Testis (tissue), 3 donors: ENCODE measurements around the gene SEZ6L. TPM values are rescaled to one million over a fixed set of nuclear protein-coding genes. Genes with fewer than 3 reads are reported as not detected.

Source experiments
- DNase-seq: peaks from one replicate; pipeline ENCODE4 v3.0.0-alpha.2; 2019
- H3K27ac ChIP-seq, 2 donors: fragments of 200-600 bp; sonication (generic); one replicate each; pipeline ENCODE4 v1.5.1; 2019
- H3K27me3 ChIP-seq: fragments of 200-600 bp; sonication (generic); one replicate; pipeline ENCODE4 v1.5.1; 2019
- H3K36me3 ChIP-seq: fragments of 200-600 bp; sonication (generic); one replicate; pipeline ENCODE4 v1.5.1; 2017; ENCODE audit warnings: low read depth; ENCODE audit errors: missing control alignments
- H3K4me1 ChIP-seq: fragments of 200-600 bp; sonication (generic); one replicate; pipeline ENCODE4 v1.5.1; 2019
- H3K4me3 ChIP-seq, 2 donors: fragments of 200-600 bp; sonication (generic); one replicate each; pipeline ENCODE4 v1.5.1; 2017 to 2019
- H3K9me3 ChIP-seq: fragments of 200-600 bp; sonication (generic); one replicate; pipeline ENCODE4 v1.5.1; 2017
- CTCF ChIP-seq, 3 experiments: fragments of 450-650 bp in 2 of 3; fragments of 200-600 bp in 1 of 3; sonication (generic) in 1 of 3; IDR thresholded peaks; one replicate each; pipeline ENCODE4 v1.5.1; 2016 to 2019; ENCODE audit warnings: antibody characterized with exemption in 3 of 3, mild to moderate bottlenecking in 2 of 3, moderate library complexity in 1 of 3
- POLR2A ChIP-seq: fragments of 450-650 bp; IDR thresholded peaks from one replicate; pipeline ENCODE4 v1.6.1; 2017; ENCODE audit warnings: antibody characterized with exemption, mild to moderate bottlenecking, moderate library complexity
- WGBS, 2 donors: methylation state at CpG; one replicate each; pipeline ENCODE4 v1.1.5; 2018; 5-methylcytosine and 5-hydroxymethylcytosine counted together
- intact Hi-C: fragments of 100-400 bp; cut with DNase I; formaldehyde crosslinking; loops from one replicate; pipeline ENCODE4 v1.15.1; 2023; ENCODE audit warnings: low total_unique reads
- polyA plus RNA-seq: library from polyadenylated mRNA; stranded (reverse); fragments of 350-450 nt; fragmentation: Illumina TruSeq; extraction: RNeasy Lipid Tissue Mini Kit (QIAGEN cat#74804); gene quantifications from one replicate; pipeline ENCODE4 v1.2.3, GENCODE V29; 2014; ENCODE audit warnings: low read depth, low replicate concordance; ENCODE audit not compliant: insufficient read depth
- total RNA-seq, 2 donors: library from RNA; depleted of rRNA; stranded (reverse); fragments of >200 nt; gene quantifications; one replicate each; pipeline ENCODE4 v1.2.3, GENCODE V29; 2016

The SEZ6L gene
- total and polyA plus RNA-seq, 3 donors from 2014 or later: 0.69 to 1.4 (median 0.71) TPM

DNA sequence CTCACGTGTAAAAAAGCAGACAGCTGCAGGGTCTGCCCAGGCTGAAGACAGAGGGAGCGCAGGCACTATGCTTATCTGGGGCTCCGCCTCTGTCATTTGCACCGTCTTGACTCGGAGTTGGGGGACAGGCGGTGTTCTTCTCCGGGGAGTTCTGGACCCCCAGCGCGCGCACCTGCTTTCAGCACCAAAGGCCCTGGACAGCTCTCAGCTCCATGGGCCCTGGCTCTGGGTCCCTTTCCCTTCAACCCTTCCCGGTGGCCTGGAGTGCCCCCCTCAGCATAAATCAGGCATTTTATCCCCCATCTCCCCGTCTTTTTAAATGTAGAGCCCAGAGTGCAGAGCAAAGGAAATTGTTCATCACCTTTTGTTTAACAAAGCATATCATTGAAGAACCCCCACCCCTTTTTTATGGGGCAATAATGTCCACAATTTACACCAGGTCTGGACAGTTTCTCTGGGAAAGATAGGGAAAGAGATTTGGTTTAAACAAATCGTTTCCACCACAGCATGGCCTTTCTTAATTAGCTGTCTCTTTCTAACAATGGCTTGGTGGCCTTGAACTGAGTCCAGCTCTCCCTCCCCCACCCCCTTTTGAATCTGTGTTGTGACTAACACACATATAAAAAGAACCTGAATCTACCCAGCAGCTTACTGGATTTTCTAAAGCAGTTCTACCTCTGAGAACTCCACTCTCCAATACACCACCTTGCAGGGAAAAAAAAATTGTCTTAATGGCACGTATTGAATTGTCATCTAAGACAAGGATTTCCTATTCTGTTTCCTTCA is 1.7 kb downstream of the SEZ6L start:
- intact Hi-C loops: no loop called here
- peak; percentile 24 for DNase-seq
- Histone ChIP-seq H3K4me3 (no peak overlapping the region), H3K4me1 (peaks cover 10% of the 10 kb centered on the region), H3K36me3 (no peaks in the 10 kb centered on the region), H3K27me3 (no peaks in the 10 kb centered on the region), H3K27ac (no peak overlapping the region), H3K9me3 (no peaks in the 10 kb centered on the region)
- TF ChIP-seq CTCF (IDR thresholded peaks at IDR 0.05) (no peak), POLR2A (no peak)
- 8% methylated on average over 12 to 14 of the region's 14 CpGs for whole genome bisulfite sequencing, 2 donors

GRCh38 chr22:26172389-26172990 is 3.2 kb downstream of the SEZ6L start:
- H3K9me3 ChIP-seq: no peaks in the 10 kb centered on the region
- H3K27me3 ChIP-seq: no peaks in the 10 kb centered on the region
- no peaks in the 10 kb centered on the region for H3K36me3 ChIP-seq
- H3K4me3 ChIP-seq: no peak overlapping the region
- peak in 2 of 3 experiments; percentile 13 to 56 for TF ChIP-seq CTCF (IDR thresholded peaks at IDR 0.05)
- no peak for TF ChIP-seq POLR2A
- peak; percentile 52 for DNase-seq
- peaks cover 10% of the 10 kb centered on the region for H3K4me1 ChIP-seq
- WGBS, 2 donors: 41 to 43% methylated on average over 5 of the region's 5 CpGs
- no peak overlapping the region for H3K27ac ChIP-seq
- intact Hi-C loops: no loop called here

DNA sequence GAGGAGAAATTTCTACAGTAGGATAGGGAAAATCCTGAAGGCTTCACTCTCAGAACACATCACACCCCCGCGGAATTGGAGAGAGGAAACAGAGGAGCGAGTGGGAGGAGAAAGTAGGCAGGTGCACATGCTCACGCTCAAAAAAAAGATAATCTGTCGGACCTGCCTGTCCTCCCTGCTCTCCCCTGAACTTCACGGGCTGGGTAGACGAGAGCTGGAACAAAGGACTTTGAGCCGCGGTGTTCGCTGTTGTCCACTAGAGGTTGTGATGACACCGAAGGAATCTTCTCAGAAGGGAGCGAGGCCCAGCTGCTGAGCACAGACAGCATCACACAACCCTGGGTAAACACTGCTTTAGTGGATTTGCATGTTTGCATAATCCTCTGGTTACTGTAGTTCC is 5.0 kb downstream of the SEZ6L start:
- no peak for TF ChIP-seq CTCF (IDR thresholded peaks at IDR 0.05)
- intact Hi-C loops: no loop called here
- Histone ChIP-seq H3K36me3 (no peaks in the 10 kb centered on the region), H3K9me3 (no peaks in the 10 kb centered on the region), H3K27me3 (no peaks in the 10 kb centered on the region), H3K4me3 (no peak overlapping the region), H3K4me1 (peaks cover 7% of the 10 kb centered on the region), H3K27ac (no peak overlapping the region)
- peak; percentile 20 for DNase-seq
- 28 to 46% methylated on average over 12 of the region's 12 CpGs for WGBS, 2 donors

- DNase-seq: no peak
- Histone ChIP-seq H3K4me3 (no peak overlapping the region), H3K4me1 (no peaks in the 10 kb centered on the region), H3K27me3 (no peaks in the 10 kb centered on the region), H3K36me3 (no peaks in the 10 kb centered on the region), H3K27ac (no peak overlapping the region), H3K9me3 (no peaks in the 10 kb centered on the region)
- whole genome bisulfite sequencing, 2 donors: 24 to 44% methylated on average over 3 of the region's 3 CpGs
- intact Hi-C loops: no loop called here
- TF ChIP-seq CTCF (IDR thresholded peaks at IDR 0.05) (no peak), POLR2A (no peak)
Observed at GRCh38 chr22:26182723-26183122, 13.5 kb downstream of the SEZ6L start.
